Breast epithelium (tissue), 4 donors: ENCODE results near the gene BCAR1. TPM values are rescaled to one million over a fixed set of nuclear protein-coding genes. Genes with fewer than 3 reads are reported as not detected.
A peak's percentile ranks its signal among the peaks of the same experiment; 100 is the strongest.
"Not testable (repeated sequence)": the region's sequence is repeated elsewhere in the genome, so short reads cannot be mapped to it uniquely, and the experiment has no call there.

ENCODE experiments used
- DNase-seq, 2 donors: peaks; one replicate each; pipeline ENCODE4 v3.0.0-alpha.2; 2019; ENCODE audit warnings: low spot score in 2 of 2
- H3K27ac ChIP-seq, 2 donors: fragments of 200-600 bp; sonication (generic) in 1 of 2; one replicate each; pipeline ENCODE4 v1.5.1; 2016 to 2019; ENCODE audit warnings: mild to moderate bottlenecking in 1 of 2
- H3K27me3 ChIP-seq, 2 donors: fragments of 200-600 bp; sonication (generic) in 1 of 2; one replicate each; pipeline versions ENCODE4 v1.5.1 to v1.6.0; 2017 to 2019; ENCODE audit warnings: control low read depth in 1 of 2, mild to moderate bottlenecking in 1 of 2
- H3K36me3 ChIP-seq: fragments of 200-600 bp; one replicate; pipeline ENCODE4 v1.5.1; 2019
- H3K4me1 ChIP-seq, 2 donors: fragments of 200-600 bp; sonication (generic); one replicate each; pipeline ENCODE4 v1.5.1; 2016 to 2019; ENCODE audit warnings: control low read depth in 1 of 2
- H3K4me3 ChIP-seq, 3 donors: fragments of 200-600 bp; sonication (generic); 1 replicate in 2 of 3; 2 replicates in 1 of 3; pipeline ENCODE4 v1.5.1; 2016 to 2019; ENCODE audit warnings: mild to moderate bottlenecking in 3 of 3, moderate library complexity in 2 of 3
- H3K9me3 ChIP-seq, 2 donors: fragments of 200-600 bp; sonication (generic) in 1 of 2; one replicate each; pipeline ENCODE4 v1.5.1; 2016 to 2019; ENCODE audit warnings: control low read depth in 1 of 2
- CTCF ChIP-seq, 3 donors: fragments of 450-650 bp; IDR thresholded peaks; one replicate each; pipeline ENCODE4 v1.5.1; 2016 to 2017; ENCODE audit warnings: antibody characterized with exemption in 3 of 3, mild to moderate bottlenecking in 3 of 3, moderate library complexity in 3 of 3
- POLR2A ChIP-seq: fragments of 450-650 bp; IDR thresholded peaks from one replicate; pipeline ENCODE4 v1.6.1; 2016; ENCODE audit warnings: antibody characterized with exemption, mild to moderate bottlenecking, moderate library complexity
- POLR2AphosphoS5 ChIP-seq, 3 donors: sonication (generic); formaldehyde crosslinking; IDR thresholded peaks; one replicate each; pipeline ENCODE4 v1.6.1; 2017; ENCODE audit warnings: antibody characterized with exemption in 3 of 3
- intact Hi-C: fragments of 100-400 bp; cut with DNase I; formaldehyde crosslinking; loops from one replicate; pipeline ENCODE4 v1.15.1; 2023; ENCODE audit warnings: low total_unique reads
- total RNA-seq, 3 donors: library from RNA; depleted of rRNA; stranded (reverse); fragments of >200 nt; gene quantifications; one replicate each; pipeline ENCODE4 v1.1.0, GENCODE V29; 2016

The BCAR1 gene
- total RNA-seq, 3 donors from 2014 or later = 13.6 to 38.7 (median 32.9) TPM

DNA sequence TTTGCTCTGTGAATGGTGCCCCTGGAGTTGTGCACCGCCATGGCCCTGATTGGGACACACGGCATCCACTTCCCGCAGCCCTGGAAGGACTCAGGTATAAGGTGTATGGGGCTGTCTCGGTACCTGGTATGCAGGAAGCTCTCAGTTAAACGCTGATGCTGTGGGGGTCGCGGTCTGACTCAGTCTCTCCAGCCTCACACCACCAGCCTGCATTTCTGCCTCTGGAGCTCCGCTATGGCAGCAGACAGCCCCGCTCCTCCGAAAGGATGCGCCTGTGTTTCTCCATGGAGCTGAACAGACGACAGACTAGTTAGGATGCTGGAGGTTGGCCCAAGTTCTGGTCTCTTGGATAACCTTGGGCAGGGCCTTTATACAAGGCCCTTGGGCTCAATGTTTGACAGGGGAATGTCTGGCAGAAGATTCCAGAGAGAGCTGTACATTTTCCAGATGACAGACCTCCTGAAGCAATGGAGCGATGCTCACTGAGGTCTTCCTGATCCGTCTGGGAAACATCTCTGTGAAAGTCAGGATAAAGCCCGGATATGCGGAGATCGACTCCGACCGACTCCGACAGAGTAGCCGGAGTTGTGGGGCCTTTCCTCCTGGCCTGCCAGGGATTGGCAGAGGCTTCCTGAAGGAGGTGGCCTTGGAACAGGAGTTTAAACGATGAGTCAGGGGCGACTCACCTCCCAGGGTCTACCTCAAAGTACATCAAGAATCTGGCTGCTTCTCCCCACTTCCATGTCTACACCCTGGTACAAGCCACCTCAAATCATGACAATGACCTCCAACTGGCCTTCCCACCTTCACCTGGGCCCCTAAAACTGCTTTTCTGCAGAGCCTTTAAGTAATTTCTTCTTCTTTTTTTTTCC, 21.9 kb upstream of the BCAR1 start:
- Histone ChIP-seq H3K9me3 (no peaks in the 10 kb centered on the region), H3K27ac (no peak overlapping the region), H3K4me1 (no peaks in the 10 kb centered on the region), H3K36me3 (no peaks in the 10 kb centered on the region), H3K4me3 (no peak overlapping the region), H3K27me3 (no peaks in the 10 kb centered on the region)
- DNase-seq = no peak
- no peak for TF ChIP-seq POLR2A
- TF ChIP-seq POLR2AphosphoS5 (IDR thresholded peaks at IDR 0.05) = no peak
- no peak for TF ChIP-seq CTCF (IDR thresholded peaks at IDR 0.05)
- intact Hi-C loops = no loop called here

DNA sequence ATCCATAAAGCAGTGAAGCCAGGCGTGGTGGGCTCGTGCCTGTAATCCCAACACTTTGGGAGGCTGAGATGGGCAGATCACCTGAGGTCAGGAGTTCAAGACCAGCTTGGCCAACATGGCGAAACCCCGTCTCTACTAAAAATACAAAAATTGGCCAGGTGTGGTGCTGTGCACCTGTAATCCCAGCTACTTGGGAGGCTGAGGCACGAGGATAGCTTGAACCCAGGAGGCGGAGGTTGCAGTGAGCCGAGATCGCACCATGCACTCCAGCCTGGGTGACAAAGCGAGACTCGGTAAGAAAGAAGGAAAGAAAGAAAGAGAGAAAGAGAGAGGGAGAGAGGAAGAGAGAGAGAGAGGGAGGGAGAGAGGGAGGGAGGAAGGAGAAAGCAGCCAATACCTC, 21.2 kb upstream of the BCAR1 start:
- H3K36me3 ChIP-seq, DNase-seq, H3K9me3 ChIP-seq, H3K4me3 ChIP-seq, H3K27me3 ChIP-seq, H3K4me1 ChIP-seq, intact Hi-C loops, H3K27ac ChIP-seq: not testable (repeated sequence)

DNA sequence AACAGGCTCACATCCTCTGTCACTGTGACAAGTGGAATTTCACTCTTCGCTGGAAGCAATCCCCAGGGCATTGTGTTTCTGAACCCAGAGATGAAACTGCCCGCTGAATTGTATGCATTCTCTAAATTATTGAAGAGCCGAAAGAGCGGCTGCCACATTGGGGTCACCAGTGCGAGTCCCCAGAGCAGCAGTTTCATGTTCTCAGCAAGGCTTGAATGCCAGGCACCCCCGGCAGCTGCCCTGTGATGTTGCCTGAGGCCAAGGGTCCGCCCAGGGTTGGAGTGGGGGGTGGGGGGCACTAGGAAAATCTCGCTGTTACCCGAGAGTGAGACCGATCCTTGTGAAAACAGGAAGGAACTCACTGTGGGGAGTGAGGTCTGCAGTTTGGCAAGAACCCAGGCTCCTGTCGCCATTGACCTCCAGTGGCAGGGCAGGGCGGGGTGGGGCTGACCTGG, 20.7 kb upstream of the BCAR1 start:
- Histone ChIP-seq H3K36me3 (no peaks in the 10 kb centered on the region), H3K4me1 (peaks cover 0 to 6% of the 10 kb centered on the region in 2 donors), H3K27me3 (no peaks in the 10 kb centered on the region), H3K9me3 (no peaks in the 10 kb centered on the region), H3K4me3 (no peak overlapping the region), H3K27ac (peak overlapping the region in 1 of 2 donors; percentile 25)
- DNase-seq = no peak
- intact Hi-C loops = no loop called here
- TF ChIP-seq POLR2AphosphoS5 (IDR thresholded peaks at IDR 0.05) = no peak
- TF ChIP-seq CTCF (IDR thresholded peaks at IDR 0.05) = no peak
- no peak for TF ChIP-seq POLR2A

GRCh38 chr16:75271441-75272096, 20.1 kb upstream of the BCAR1 start:
- DNase-seq = no peak
- Histone ChIP-seq H3K27ac (no peak overlapping the region), H3K36me3 (no peaks in the 10 kb centered on the region), H3K4me1 (peaks cover 0 to 6% of the 10 kb centered on the region in 2 donors), H3K4me3 (no peak overlapping the region), H3K27me3 (no peaks in the 10 kb centered on the region), H3K9me3 (no peaks in the 10 kb centered on the region)
- intact Hi-C loops = no loop called here
- TF ChIP-seq POLR2AphosphoS5 (IDR thresholded peaks at IDR 0.05) = no peak
- TF ChIP-seq POLR2A = no peak
- no peak for TF ChIP-seq CTCF (IDR thresholded peaks at IDR 0.05)

DNA sequence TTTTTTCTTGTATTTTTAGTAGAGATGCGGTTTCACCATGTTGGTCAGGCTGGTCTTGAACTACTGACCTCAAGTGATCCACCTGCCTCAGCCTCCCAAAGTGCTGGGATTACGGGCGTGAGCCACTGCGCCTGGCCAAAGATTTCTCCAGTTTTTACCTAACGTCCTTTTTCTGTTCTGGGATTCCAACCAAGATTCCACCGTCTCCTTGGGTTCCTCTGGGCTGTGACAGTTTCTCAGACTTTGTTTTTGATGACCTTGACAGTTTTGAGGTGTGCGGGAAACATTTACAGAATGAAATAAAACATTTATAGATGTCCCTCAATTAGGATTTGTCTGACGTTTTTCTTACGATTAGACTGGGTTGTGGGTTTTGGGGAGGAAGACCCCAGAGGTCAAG, 17.9 kb upstream of the BCAR1 start:
- DNase-seq, H3K9me3 ChIP-seq, H3K27ac ChIP-seq, H3K4me3 ChIP-seq, H3K36me3 ChIP-seq, H3K27me3 ChIP-seq, intact Hi-C loops: not testable (repeated sequence)
- peaks cover 0 to 11% of the 10 kb centered on the region in 2 donors for H3K4me1 ChIP-seq

GRCh38 chr16:75267631-75268264, 16.3 kb upstream of the BCAR1 start:
- peaks cover 0 to 26% of the 10 kb centered on the region in 2 donors for H3K4me1 ChIP-seq
- intact Hi-C loops = no loop called here

More at GRCh38 chr16:75267631-75268264, 16.3 kb upstream of the BCAR1 start:
- Histone ChIP-seq H3K4me3 (no peak overlapping the region), H3K27me3 (no peaks in the 10 kb centered on the region), H3K36me3 (no peaks in the 10 kb centered on the region), H3K27ac (peak overlapping the region; percentile 64 to 94), H3K9me3 (no peaks in the 10 kb centered on the region)
- TF ChIP-seq CTCF (IDR thresholded peaks at IDR 0.05) (no peak), POLR2AphosphoS5 (IDR thresholded peaks at IDR 0.05) (peak in 1 of 3 donors; percentile 62), POLR2A (no peak)
- peak; percentile 81 for DNase-seq
